HepG2 (cell line): Measurements from ENCODE around the gene MEX3A. TPM values are rescaled to one million over a fixed set of nuclear protein-coding genes. Genes with fewer than 3 reads are reported as not detected.
A peak's percentile ranks its signal among the peaks of the same experiment; 100 is the strongest.

Experiments
- ATAC-seq: fragments of 200-7000 bp; cut with Tn5 transposase; 3 replicates; pipeline ENCODE4 v1.9.1; 2020; ENCODE audit warnings: mild to moderate bottlenecking, moderate library complexity
- BruUV-seq: library from RNA; stranded (reverse); fragments of 400-500 nt; replicated peaks from 2 replicates; lab custom pipeline; 2021; lab: Mats Ljungman, UMichigan
- CTCF ChIA-PET: fragments of 300-600 bp; formaldehyde crosslinking; extraction: SDS; loops from one replicate; lab custom pipeline; 2021; ENCODE audit warnings: low total read pairs, inconsistent platforms, low intra/inter-chr PET ratio; lab: Yijun Ruan, JAX
- POLR2A ChIA-PET: fragments of 350-600 bp; sonication (Branson Sonifier 250); formaldehyde crosslinking; loops from one replicate; lab custom pipeline; 2020; ENCODE audit warnings: antibody characterized with exemption, inconsistent platforms; lab: Yijun Ruan, JAX
- DNase-seq: peaks from one replicate; pipeline ENCODE4 v3.0.0-alpha.2; 2015; ENCODE audit warnings: low spot score
- FAIRE-seq: peaks from 3 replicates; lab custom pipeline; 2011; peaks lifted over from hg19 to GRCh38; lab: Jason Lieb, UNC
- H2AFZ ChIP-seq: one replicate; pipeline ENCODE4 v1.6.1; 2011; ENCODE audit warnings: low read length, inconsistent platforms
- H3K27ac ChIP-seq: fragments of 300-600 bp; 3 replicates; pipeline ENCODE4 v1.8.0; 2011; ENCODE audit warnings: mixed run types, mild to moderate bottlenecking, mixed read lengths, low read length, inconsistent platforms; ENCODE audit not compliant: insufficient read depth; ENCODE audit errors: extremely low read length
- H3K27me3 ChIP-seq, 2 experiments: fragments of 200-600 bp in 1 of 2; 2 replicates in 1 of 2; 3 replicates in 1 of 2; pipeline versions ENCODE4 v1.6.0 to v1.8.0; 2011; ENCODE audit warnings: low read length in 2 of 2, mild to moderate bottlenecking in 2 of 2, moderate library complexity in 2 of 2, inconsistent platforms in 1 of 2; ENCODE audit not compliant: insufficient read depth in 2 of 2, control insufficient read depth in 1 of 2
- H3K36me3 ChIP-seq, 2 experiments: fragments of 200-600 bp in 1 of 2; replicated peaks in 1 of 2; 2 replicates in 1 of 2; 3 replicates in 1 of 2; pipeline versions ENCODE4 v1.5.1 to v1.8.0; 2011; ENCODE audit warnings: low read length in 2 of 2, inconsistent platforms in 1 of 2; ENCODE audit not compliant: insufficient read depth in 2 of 2, control insufficient read depth in 1 of 2
- H3K4me1 ChIP-seq: 2 replicates; pipeline ENCODE4 v1.5.1; 2012; ENCODE audit warnings: low read length, inconsistent platforms; ENCODE audit not compliant: insufficient read depth
- H3K4me2 ChIP-seq: 2 replicates; pipeline ENCODE4 v1.6.0; 2011; ENCODE audit warnings: low read depth, low read length, inconsistent platforms
- H3K4me3 ChIP-seq, 3 experiments: fragments of 200-600 bp in 1 of 3; sonication (generic), shearing (Covaris generic) in 1 of 3; replicated peaks in 1 of 3; 2 replicates each; pipeline ENCODE4 v1.5.1; 2011 to 2016; ENCODE audit warnings: low read length in 3 of 3, inconsistent platforms in 2 of 3, low read depth in 2 of 3, mild to moderate bottlenecking in 2 of 3, control low read depth in 1 of 3, mixed read lengths in 1 of 3; ENCODE audit not compliant: insufficient read depth in 1 of 3
- H3K79me2 ChIP-seq: one replicate; pipeline ENCODE4 v1.6.1; 2011; ENCODE audit warnings: low read length, inconsistent platforms; ENCODE audit not compliant: insufficient read depth
- H3K9ac ChIP-seq: 2 replicates; pipeline ENCODE4 v1.6.0; 2011; ENCODE audit warnings: mild to moderate bottlenecking, low read depth, low read length, inconsistent platforms; ENCODE audit not compliant: insufficient read depth
- H3K9me3 ChIP-seq: 2 replicates; pipeline ENCODE4 v1.5.1; 2012; ENCODE audit warnings: mild to moderate bottlenecking, low read length
- H4K20me1 ChIP-seq: 2 replicates; pipeline ENCODE4 v1.6.0; 2011; ENCODE audit warnings: inconsistent platforms, mild to moderate bottlenecking, low read length, moderate library complexity; ENCODE audit not compliant: insufficient read depth
- BHLHE40 ChIP-seq: IDR thresholded peaks from 2 replicates; pipeline ENCODE4 v1.6.1; 2011; ENCODE audit warnings: low read length, improper control_type of control experiment
- BRCA1 ChIP-seq: sonication (generic); formaldehyde crosslinking; IDR thresholded peaks from 2 replicates; pipeline ENCODE4 v1.4.0; 2020; ENCODE audit warnings: missing genetic modification reagents
- CBFB ChIP-seq: sonication (generic); formaldehyde crosslinking; IDR thresholded peaks from 2 replicates; pipeline ENCODE4 v1.4.0; 2020; ENCODE audit warnings: missing genetic modification reagents
- DRAP1 ChIP-seq: IDR thresholded peaks from 2 replicates; pipeline ENCODE4 v1.6.1; 2016; ENCODE audit warnings: missing genetic modification reagents, missing compliant biosample characterization
- HBP1 ChIP-seq: IDR thresholded peaks from 2 replicates; pipeline ENCODE4 v1.6.1; 2016; ENCODE audit warnings: low read depth, control low read depth
- HCFC1 ChIP-seq: fragments of 150-350 bp; IDR thresholded peaks from 2 replicates; pipeline ENCODE4 v1.6.1; 2014; ENCODE audit warnings: low read depth, low read length
- IRF2 ChIP-seq: IDR thresholded peaks from 2 replicates; pipeline ENCODE4 v1.6.1; 2018; ENCODE audit warnings: missing genetic modification reagents, missing compliant biosample characterization
- KDM3A ChIP-seq: IDR thresholded peaks from 2 replicates; pipeline ENCODE4 v1.6.1; 2018; ENCODE audit warnings: low read depth, missing compliant biosample characterization
- MAFG ChIP-seq: sonication (generic); formaldehyde crosslinking; IDR thresholded peaks from 2 replicates; pipeline ENCODE4 v1.5.1; 2020; ENCODE audit warnings: mild to moderate bottlenecking, missing genetic modification reagents
- MTA3 ChIP-seq: sonication (generic); formaldehyde crosslinking; IDR thresholded peaks from 2 replicates; pipeline ENCODE4 v1.4.0; 2020; ENCODE audit warnings: missing genetic modification reagents
- NFKBIZ ChIP-seq: IDR thresholded peaks from 2 replicates; pipeline ENCODE4 v1.6.1; 2018; ENCODE audit warnings: missing genetic modification reagents, missing compliant biosample characterization
- RARA ChIP-seq: IDR thresholded peaks from 2 replicates; pipeline ENCODE4 v1.6.1; 2016; ENCODE audit warnings: missing genetic modification reagents, missing compliant biosample characterization
- TOPORS ChIP-seq: sonication (generic); formaldehyde crosslinking; IDR thresholded peaks from 2 replicates; pipeline ENCODE4 v1.8.0; 2023; ENCODE audit warnings: mild to moderate bottlenecking, missing genetic modification reagents
- ZBTB26 ChIP-seq: IDR thresholded peaks from 2 replicates; pipeline ENCODE4 v1.6.1; 2016; ENCODE audit warnings: missing compliant biosample characterization, missing genetic modification reagents, borderline replicate concordance
- ZFP41 ChIP-seq: sonication (generic); formaldehyde crosslinking; IDR thresholded peaks from 2 replicates; pipeline ENCODE4 v1.4.0; 2020; ENCODE audit warnings: mild to moderate bottlenecking, missing genetic modification reagents, borderline replicate concordance
- ZFYVE20 ChIP-seq: sonication (generic); formaldehyde crosslinking; IDR thresholded peaks from 2 replicates; pipeline ENCODE4 v1.8.0; 2023; ENCODE audit warnings: low read depth, mild to moderate bottlenecking, moderate library complexity, missing genetic modification reagents, borderline replicate concordance
- ZNF33A ChIP-seq: sonication (generic); formaldehyde crosslinking; IDR thresholded peaks from 2 replicates; pipeline ENCODE4 v1.5.1; 2020; ENCODE audit warnings: missing genetic modification reagents, mild to moderate bottlenecking, moderate library complexity, borderline replicate concordance
- ZNF512 ChIP-seq: sonication (generic); formaldehyde crosslinking; IDR thresholded peaks from 2 replicates; pipeline ENCODE4 v1.4.0; 2020; ENCODE audit warnings: mild to moderate bottlenecking, missing genetic modification reagents
- ZNF530 ChIP-seq: sonication (generic); formaldehyde crosslinking; IDR thresholded peaks from 2 replicates; pipeline ENCODE4 v1.5.0; 2020; ENCODE audit warnings: low read depth, mild to moderate bottlenecking, missing genetic modification reagents
- ZNF644 ChIP-seq: IDR thresholded peaks from 2 replicates; pipeline ENCODE4 v1.6.1; 2016; ENCODE audit warnings: low read depth
- ZNF652 ChIP-seq: IDR thresholded peaks from 2 replicates; pipeline ENCODE4 v1.6.1; 2016; ENCODE audit warnings: low read depth, borderline replicate concordance
- WGBS: methylation state at CpG from one replicate; pipeline ENCODE4 v1.1.6; 2017; ENCODE audit warnings: low lambda C conversion rate; 5-methylcytosine and 5-hydroxymethylcytosine counted together
- in situ Hi-C: cut with HindIII; loops from 2 replicates; pipeline ENCODE4 v1.10.0; 2017; ENCODE audit warnings: low pct_unique_long_range_greater_than_20kb; ENCODE audit not compliant: extremely low pct_ligation_motif_present
- intact Hi-C: fragments of 100-400 bp; cut with micrococcal nuclease; formaldehyde crosslinking; loops from one replicate; pipeline ENCODE4 v1.10.0; 2022; ENCODE audit not compliant: unreplicated experiment
- polyA plus RNA-seq, 8 experiments: library from polyadenylated mRNA; depleted of rRNA in 3 of 8; stranded (reverse) in 7 of 8; unstranded in 1 of 8; fragments of >200 nt; fragmentation: Illumina TruSeq in 4 of 8; extraction: Trizol in 4 of 8; gene quantifications; 2 replicates each; pipeline versions ENCODE4 v1.2.1 to v1.2.3, GENCODE V29; 2011 to 2016; ENCODE audit warnings: low read depth in 4 of 8, missing spikeins in 1 of 8, mixed read lengths in 1 of 8; ENCODE audit not compliant: insufficient read depth in 1 of 8
- total RNA-seq, 5 experiments: library from RNA; depleted of rRNA; stranded (reverse); fragments of >200 nt; fragmentation: Illumina TruSeq; extraction: Trizol; gene quantifications; 2 replicates each; pipeline ENCODE4 v1.2.3, GENCODE V29; 2016; ENCODE audit warnings: low read depth in 1 of 5

The MEX3A gene
- total and polyA plus RNA-seq, 2 of the 13 experiments (the other 11 are each of a cell fraction or from before 2014, with no cell fraction given) = 7.6 to 9.1 TPM

- H3K79me2 ChIP-seq = peaks cover 18% of the 10 kb centered on the region
- CTCF ChIA-PET = no interaction called here
- FAIRE-seq = peak; percentile 97
- no peaks in the 10 kb centered on the region for H4K20me1 ChIP-seq
- DNase-seq = peak; percentile 97
- in situ Hi-C loops = no loop called here
- peak within 1 kb of the TSS; percentile 99 for H3K4me2 ChIP-seq
- H2AFZ ChIP-seq = peak within 1 kb of the TSS; percentile 34
- H3K9ac ChIP-seq = peak within 1 kb of the TSS; percentile 98
- no peaks in the 10 kb centered on the region; a peak in 1 of 5 replicates for H3K27me3 ChIP-seq
- BruUV-seq = no TSS peak
- peak within 1 kb of the TSS; percentile 94 to 97 (median 96) for H3K4me3 ChIP-seq
- peaks cover 5 to 23% of the 10 kb centered on the region in 2 experiments; a peak in 4 of 5 replicates for H3K36me3 ChIP-seq
- peaks cover 27% of the 10 kb centered on the region for H3K4me1 ChIP-seq
- peak; percentile 88 for ATAC-seq
- H3K9me3 ChIP-seq = no peaks in the 10 kb centered on the region
- peak within 1 kb of the TSS; percentile 100 for H3K27ac ChIP-seq
- 3% methylated on average over 7 of the region's 53 CpGs for WGBS
- intact Hi-C loops = no loop called here
- POLR2A ChIA-PET = interaction anchor here (0.6 to 2.6 kb wide), 5 partner anchors 9 to 228 kb away, joined by 3 to 10 read pairs (median 4); partner anchors contain the start of gene SMG5
- TF ChIP-seq NFKBIZ (CRISPR knock-in tag) (no peak), ZNF530 (CRISPR knock-in tag) (no peak), HCFC1 (peak; percentile 99), DRAP1 (CRISPR knock-in tag) (peak; percentile 65; the same call in 1 of the 2 replicates), HBP1 (CRISPR knock-in tag) (peak; percentile 79), ZNF644 (CRISPR knock-in tag) (no peak), CBFB (peak; percentile 92), ZFP41 (CRISPR knock-in tag) (no peak), TOPORS (CRISPR knock-in tag) (no peak), MAFG (no peak), ZNF33A (CRISPR knock-in tag) (no peak), IRF2 (CRISPR knock-in tag) (peak; percentile 94), MTA3 (CRISPR knock-in tag) (no peak), KDM3A (CRISPR knock-in tag) (no peak; the same call in 1 of the 2 replicates), BRCA1 (CRISPR knock-in tag) (no peak; the same call in 1 of the 2 replicates), RARA (CRISPR knock-in tag) (no peak; the same call in 1 of the 2 replicates), ZNF512 (CRISPR knock-in tag) (no peak), ZFYVE20 (CRISPR knock-in tag) (no peak), BHLHE40 (no peak), ZNF652 (peak; percentile 99), ZBTB26 (CRISPR knock-in tag) (0 out of 2 replicates have a peak, but pooled peaks have one; percentile 26)
These were observed 27.6 kb downstream of the MEX3A start, which contains the start of gene LAMTOR2 for GRCh38 chr1:156054500-156055280. LAMTOR2 (plus strand) TSS chr1:156054782; CDS start chr1:156054890, 108 bp downstream.
